ENCODE data around the gene TBC1D16. TPM values are rescaled to one million over a fixed set of nuclear protein-coding genes. Genes with fewer than 3 reads are reported as not detected.
"Not testable (repeated sequence)": the region's sequence is repeated elsewhere in the genome, so short reads cannot be mapped to it uniquely, and the experiment has no call there.

Gene TBC1D16
- total RNA-seq, 1 experiment from 2014 or later = 8.9 TPM

DNA sequence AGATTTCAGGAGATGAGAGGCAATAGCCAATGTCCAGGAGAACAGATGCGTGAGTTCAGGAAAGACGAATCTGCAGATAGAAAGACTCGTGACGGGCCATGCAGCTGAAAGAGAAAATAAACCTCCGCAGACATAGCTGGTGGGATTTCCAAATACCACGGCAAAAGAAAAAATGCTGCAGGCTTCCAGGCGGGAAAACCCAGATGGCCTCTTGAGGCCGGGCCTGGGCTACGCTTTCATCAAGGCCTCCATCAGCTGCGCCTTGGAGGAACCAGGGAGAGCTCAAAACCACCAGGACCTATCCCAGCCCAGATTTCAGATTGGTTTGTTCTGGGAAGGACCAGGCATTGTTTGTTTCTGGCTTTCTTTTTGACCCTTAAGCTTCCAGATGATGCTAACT, 17.4 kb upstream of the TBC1D16 start:
- no peak for DNase-seq (ENCODE audit: low read depth)

DNA sequence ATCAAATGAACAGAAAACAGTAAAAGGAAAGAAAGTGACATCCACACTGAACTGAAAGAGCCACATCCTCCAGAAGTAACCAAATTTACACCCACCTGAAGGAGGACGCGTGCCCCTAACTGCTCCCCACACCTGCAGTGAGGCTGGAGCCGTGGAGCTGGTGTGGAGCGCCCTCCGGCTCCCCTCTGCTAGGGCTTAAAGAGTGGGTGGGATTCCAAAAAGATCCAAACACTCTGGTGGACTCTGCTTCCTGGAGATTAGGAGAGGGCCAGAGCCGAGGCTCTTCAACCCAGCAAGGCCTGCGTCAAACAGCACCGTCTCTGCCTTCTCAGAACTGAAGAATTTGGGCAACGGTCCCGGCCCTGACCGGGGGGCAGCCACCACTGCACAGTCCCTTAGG, 16.0 kb upstream of the TBC1D16 start:
- DNase-seq (ENCODE audit: low read depth) = no peak

DNA sequence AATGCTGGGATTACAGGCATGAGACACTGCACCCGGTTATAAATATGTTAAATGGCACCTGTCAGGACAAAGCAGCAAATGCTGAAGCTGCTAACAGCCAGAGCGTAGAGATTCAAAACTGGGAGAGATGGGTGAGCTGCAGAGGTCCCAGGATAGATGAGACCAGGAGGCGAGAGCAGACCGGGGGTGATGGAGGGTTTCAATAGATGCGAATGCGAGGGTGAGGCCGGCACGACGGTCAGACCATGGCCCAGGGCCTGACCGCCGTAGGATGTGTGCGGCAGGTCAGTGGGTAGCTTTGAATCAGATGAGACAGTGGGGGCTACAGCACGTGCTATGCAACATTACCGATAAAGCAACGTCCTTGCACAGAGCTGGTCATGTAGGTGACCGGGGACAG, 15.0 kb upstream of the TBC1D16 start:
- no peak for DNase-seq (ENCODE audit: low read depth)

DNA sequence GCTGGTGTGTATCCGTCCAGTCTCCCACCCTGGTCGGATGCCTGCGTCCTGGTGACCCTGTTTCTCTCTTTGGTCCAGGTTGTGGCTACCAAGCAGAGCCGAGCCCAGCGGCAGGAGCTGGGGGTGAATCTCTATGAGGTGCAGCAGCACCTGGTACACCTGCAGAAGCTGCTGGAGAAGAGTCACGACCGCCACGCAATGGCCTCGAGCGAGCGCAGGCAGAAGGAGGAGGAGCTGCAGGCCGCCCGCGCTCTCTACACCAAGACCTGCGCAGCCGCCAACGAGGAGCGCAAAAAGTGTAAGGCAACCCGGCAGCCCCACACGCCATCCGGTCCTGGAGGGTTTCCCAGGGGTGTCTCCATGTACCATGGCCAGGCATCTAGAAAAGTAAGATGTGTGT, 14.3 kb upstream of the TBC1D16 start:
- no peak for DNase-seq (ENCODE audit: low read depth)

DNA sequence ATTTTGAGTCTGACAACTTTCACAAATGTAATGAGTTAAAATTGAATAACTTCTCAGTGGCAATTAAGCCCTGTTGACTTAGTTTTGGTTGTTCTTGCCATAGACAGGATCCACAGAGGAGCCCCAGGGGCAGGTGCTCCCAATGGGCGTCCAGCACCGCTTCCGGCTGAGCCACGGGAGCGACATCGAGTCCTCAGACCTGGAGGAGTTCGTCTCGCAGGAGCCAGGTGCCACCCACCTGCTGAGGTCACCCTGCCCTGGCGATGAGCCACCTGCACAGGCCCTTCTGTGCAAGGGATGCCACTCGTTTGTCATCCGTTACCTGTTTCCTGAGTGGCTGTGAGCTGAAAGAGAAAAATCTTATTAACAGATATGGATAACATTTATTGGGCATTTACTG, 11.5 kb upstream of the TBC1D16 start:
- no peak for DNase-seq (ENCODE audit: low read depth)

DNA sequence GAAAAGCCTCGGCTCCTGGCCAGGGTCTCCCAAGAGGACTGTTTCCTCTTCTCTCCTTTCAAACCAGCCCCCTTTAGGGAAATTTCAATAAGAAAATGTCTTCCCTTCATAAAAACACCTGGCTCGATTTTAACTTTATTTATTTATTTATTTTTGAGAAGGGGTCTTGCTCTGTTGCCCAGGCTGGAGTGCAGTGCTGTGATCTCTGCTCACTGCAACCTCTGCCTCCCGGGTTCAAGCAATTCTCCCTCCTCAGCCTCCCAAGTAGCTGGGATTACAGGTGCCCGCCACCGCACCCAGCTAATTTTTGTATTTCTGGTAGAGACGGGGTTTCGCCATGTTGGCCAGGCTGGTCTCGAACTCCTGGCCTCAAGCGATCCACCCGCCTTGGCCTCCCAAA, 11.0 kb upstream of the TBC1D16 start:
- not testable (repeated sequence) for DNase-seq (ENCODE audit: low read depth)

DNA sequence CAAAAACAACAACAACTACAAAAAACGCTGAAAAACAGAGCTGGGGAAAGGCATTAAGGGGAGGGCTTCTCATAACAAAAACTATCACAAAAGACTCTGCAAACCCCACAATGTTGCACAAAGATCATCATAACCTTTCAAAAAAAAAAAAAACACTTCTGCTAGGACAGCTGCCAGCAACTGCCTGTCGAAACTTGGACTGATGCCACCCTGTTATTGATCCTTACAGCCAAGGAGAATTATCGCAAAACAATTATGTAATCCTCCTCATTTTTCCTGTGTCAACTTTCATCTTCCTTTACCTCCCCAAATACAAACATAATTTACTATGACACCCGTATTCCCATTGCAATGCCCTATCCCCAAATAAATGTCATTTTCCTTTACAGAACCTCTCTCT, 10.0 kb upstream of the TBC1D16 start:
- no peak for DNase-seq (ENCODE audit: low read depth)

DNA sequence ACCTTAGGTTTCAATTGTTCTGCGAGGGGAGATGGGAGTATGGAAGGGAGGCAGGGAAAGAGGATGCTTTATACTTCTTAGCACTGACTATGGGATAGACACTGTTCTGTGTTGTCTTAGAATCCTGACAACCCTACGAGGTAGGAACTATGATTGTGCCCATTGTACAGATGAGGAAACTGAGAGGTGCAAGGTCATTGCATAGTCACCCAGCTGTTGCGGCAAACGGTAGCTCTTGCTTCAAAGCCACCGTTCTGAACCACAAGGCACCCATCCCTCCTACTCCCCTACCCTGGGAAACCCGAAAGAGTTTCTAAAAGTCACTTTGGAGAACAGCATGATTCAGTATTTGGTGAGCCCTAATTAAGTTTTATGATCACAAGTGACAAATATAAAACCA, 8.3 kb upstream of the TBC1D16 start:
- no peak for DNase-seq (ENCODE audit: low read depth)

DNA sequence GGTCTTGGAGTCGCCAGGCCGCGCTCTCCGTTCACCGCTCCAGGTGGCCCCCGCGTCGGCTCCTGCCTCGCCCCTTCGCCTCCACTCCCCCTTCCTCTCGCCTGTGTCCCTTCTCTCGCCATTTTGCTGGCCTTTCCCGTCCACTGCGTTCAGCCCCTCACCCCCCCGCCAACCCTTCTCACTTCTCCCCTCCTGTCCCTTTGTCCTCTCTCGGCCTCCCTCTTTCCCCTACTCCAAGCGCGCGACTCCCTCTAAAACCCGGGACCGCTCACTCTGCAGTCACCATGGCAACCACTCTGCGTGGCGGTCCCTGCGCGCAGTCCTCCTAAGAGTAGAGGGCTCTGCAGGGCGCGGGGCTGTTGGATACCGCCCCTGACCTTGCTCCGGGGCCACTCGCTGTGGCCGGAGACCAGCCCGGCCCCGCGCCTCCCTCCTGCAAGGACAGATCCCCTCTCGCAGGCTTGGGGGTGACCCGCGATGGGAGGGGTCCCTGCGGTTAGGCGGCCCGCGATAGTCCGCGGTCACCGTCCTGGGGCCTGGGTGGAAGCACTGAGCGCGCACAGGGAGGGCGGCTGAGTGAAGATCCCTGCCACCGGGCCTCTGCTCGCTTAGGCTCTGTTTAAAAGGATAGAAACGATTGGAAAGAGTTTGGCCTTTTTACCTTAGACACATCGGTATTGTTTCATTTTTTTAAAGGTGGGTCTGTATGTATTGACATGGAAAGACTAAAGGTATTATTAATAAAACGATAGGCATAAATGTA, 1.2 kb upstream of the TBC1D16 start:
- DNase-seq (ENCODE audit: low read depth) = peak; percentile 37

DNA sequence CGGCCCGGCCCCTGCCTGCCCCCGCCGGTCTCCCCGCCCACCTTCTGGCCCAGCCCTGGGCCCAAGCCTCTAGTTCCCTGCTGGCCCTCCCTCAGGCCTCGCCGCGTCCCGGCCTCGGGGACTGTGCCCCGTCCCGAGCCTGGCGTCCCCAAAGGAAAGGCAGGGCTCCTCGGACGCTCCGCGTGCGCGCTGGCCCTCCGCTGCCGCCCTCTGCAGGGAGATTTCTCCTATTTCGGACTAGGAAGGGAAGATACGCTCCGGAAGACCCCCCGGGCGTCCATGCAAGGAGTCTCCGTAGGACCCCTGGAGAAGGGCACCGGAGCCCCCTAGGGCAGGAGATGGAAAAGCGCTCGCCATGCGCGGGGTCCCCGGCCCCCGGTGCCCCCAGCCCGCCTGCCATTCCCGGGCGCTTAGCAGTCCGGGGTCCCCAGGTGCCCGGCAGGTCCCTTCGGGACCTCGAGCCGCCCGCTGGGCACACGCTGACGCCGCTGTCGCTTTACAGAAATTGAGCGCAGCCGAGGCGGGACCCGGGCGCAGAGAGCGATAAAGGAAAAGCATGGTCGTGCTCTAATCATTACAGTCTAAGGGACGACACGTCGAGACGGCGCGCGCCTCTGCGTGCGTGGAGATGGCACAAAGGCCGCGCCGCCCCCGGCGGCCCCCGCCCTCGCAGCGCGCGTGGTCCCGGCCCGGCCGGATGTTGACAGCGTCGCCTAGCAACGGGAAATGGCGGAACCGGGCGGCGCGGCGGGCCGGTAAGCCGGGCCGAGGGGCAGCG, 454 bp upstream of the TBC1D16 start, which contains the start of gene CCDC40:
Gene CCDC40 (plus strand): TSS at position 706 of the 778 bp plus-strand sequence. CDS start 21 bp downstream, at position 727.
- peak; percentile 78 for DNase-seq (ENCODE audit: low read depth)

DNA sequence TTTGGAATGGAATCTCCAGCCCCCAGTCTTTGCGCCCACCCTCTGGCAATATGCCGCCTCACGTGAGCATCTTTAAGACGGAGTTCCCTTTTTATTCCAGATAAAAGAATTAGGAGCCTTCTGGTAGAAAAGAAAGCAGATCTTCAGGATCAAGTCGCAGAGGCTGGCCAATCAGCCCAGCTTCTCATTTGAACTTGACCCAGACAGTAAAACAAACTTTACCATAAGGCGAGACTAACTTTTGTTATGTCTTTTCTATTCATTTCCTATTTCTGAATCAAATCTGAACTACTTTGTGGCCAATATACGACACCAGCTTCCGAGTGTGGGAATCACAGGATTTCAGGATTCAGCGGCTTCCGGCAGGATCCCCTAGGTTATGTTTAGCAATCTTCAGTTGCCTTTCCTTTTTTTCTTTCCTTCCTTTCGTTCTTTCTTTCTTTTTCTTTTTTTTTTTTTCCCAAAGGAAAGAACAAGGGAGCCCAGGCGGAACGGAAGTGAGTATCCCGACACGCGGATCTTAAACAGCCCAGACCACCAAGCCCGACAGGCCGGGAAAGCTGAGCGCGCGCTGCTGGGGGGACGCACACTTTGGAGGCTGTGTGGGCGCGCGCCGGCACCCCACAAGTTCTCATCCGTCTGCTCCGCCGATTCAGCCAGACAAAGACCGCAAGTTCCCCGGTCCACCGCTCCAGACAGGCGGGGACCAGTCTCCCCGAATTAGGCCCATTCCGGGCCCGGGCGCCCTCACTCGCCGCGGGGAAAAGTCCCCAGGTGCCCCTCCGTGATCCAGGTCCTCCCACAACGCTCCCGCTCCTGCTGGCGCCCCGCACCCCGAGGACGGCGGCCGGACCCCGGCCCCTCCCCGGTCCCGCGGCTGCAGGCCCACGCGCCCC, 633 bp downstream of the TBC1D16 start:
- peak; percentile 25 for DNase-seq (ENCODE audit: low read depth)

DNA sequence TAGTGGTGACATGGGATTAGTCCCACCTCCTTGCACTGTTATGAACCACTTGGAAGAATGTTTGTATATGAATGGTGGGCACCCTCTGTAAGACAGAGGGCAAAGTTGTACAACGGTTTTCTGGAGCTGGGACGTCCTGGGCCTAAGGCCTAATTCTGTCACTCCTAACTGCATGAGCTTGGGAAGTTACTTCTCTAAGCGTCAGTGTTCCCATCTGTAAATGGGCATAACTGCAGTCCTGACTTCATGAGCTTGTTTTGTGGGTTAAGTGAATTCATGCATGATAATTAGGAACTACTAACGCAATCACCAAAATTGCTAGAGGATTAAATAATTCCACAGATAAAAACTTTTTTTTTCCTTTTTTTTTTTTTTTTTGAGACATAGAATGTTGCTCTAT, 1.8 kb downstream of the TBC1D16 start:
- DNase-seq (ENCODE audit: low read depth) = no peak

DNA sequence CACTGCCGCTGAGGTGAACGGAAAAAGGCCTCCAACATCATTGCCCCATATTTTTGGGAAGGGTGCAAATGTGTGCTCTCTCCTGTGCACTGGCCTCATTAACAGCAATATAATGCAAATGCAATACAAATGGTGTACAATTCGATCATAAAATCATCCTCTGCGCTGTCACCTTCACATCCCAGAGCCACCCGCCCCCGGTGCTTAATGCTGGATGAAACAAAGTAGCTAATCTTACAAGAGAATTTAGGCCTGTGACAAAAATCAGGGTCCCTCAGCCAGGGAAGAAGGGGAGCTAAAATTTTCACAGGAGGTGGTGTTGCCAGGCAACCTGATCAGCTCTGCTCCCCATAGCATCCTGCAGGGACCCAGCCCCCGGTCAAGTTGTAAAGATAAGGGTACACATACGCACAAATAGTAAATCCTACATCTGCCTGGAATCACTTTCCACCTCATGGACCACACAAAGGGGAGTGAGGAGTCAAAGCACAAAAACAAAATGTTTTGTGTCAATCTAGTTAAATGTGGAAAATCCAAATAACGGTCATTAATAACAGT, 3.0 kb downstream of the TBC1D16 start:
- no peak for DNase-seq (ENCODE audit: low read depth)

DNA sequence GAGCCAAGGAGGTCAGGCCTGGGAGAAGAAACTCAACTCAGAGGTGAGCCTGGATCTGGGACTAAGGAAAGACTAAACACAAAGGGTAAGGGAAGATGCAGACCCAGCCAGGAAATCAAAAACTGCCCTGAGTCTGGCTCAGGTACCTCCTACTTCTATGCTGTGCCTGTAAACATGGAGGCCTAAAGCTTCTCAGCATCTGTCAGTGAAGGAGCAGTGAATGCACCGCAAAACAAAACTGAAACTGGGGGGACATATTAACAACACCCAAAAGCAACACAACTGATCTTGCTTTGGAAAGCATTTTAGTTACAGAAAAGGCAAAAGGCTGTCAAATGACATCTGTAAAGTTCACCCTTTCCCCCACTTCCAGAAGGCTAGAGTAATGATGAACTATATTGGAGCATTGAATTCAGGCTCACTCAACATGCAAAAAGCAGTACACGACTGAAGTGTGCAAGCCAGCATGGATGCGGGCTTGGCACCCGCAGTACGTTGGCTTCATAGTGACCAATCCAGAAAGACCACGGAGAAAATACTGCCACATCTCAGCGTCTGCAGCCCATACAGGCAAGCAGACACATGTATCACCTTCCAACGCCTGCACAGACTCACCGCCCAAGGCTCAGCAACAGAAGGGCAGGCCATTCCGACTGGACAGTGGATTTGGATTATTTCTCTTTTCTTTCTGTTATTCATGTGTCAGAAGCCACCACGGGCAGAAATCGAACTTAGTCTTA, 3.8 kb downstream of the TBC1D16 start:
- DNase-seq (ENCODE audit: low read depth) = no peak

DNA sequence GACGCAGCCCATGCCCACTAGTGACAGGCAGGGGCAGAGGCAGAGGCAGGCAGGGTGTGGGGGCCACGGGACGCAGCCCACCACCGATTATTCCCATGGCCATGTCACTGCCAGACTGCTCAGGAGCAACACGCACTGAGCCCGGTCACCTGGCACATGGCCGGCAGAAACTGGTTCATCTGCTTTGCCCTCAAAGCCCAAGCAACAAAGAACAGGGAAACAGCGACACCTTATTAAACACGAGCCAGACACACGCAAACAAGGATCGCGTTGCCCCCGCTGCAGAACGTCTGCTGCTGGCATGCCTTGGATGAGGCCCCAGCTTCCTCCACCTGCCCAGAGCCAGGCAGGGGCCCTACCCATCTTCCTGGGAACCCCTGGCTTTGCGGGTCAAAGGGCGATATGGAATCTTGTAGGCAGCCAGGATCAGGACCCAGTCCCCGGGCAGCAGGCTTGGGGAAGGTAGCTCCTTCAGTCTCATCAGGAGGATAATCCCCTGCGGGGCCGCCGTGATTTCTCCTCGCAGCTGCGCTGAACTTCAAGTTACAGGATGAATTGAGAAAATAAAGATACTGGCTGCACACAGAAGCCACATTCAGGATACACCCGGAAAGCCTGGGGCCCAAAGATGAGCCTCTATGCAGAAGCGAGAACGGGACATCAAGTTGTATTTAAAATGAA, 4.8 kb downstream of the TBC1D16 start:
- no peak for DNase-seq (ENCODE audit: low read depth)

DNA sequence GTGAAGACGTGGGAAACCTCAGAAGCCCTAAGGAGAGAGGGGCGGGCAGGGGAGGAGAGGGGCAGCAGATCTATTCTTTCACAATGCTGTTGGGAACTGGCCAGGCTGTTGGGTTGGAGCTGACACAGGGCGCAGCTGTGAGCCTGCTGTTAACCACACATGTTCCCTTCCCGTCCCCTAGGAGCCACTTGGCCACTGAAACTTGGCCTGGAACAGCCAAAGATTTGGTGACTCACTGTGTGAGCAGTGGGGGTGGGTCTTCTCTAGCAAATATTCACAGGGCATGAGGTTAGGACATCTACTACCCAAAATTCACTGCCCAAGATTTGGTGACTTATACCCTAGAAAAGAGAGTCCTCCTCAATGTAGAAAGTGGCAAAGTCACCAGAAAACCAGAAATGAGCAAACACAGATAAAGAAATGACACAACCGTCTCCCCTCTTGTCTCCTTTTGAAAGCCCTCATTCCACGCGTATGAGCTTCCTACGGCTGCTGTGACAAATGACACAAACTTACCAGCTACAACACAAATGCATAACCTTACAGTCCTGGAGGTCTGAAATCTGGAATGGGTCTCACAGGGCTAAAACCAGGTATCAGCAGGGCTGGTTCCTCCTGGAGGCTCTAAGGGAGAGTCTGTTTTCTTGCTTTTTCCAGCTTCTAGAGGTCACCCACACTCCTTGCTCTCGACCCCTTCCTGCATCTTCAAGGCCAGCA, 6.3 kb downstream of the TBC1D16 start:
- peak; percentile 81 for DNase-seq (ENCODE audit: low read depth)

DNA sequence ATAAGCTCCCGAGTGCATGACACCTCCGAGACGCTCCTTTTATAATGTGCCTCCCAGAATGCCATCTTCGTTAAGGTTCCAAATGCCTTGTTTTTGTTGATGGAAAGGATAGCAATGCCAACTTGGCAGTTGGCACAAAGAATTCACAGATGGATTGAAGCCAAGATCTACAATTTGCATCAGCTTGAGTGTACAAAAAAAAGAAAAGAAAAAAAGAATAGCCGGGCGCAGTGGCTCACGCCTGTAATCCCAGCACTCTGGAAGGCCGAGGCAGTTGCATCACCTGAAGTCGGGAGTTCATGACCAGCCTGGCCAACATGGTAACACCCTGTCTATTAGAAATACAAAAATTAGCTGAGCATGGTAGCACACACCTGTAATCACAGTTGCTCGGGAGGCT, 7.6 kb downstream of the TBC1D16 start:
- no peak for DNase-seq (ENCODE audit: low read depth)

DNA sequence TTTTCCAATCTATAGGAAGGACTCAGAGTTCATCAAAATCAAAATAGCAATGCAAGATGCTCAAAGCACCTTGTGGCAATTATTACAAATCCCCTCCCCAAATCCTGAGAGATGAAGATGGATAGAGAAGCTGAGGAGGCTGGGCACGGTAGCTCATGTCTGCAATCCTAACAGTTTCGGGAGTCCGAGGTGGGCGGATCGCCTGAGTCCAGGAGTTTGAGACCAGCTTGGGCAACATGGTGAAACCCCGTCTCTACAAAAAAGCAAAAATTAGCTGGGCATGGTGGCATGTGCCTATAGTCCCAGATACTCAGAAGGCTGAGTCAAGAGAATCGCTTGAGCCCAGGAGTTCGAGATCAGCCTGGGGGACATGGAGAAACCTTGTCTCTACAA, 8.6 kb downstream of the TBC1D16 start:
- DNase-seq (ENCODE audit: low read depth) = no peak

DNA sequence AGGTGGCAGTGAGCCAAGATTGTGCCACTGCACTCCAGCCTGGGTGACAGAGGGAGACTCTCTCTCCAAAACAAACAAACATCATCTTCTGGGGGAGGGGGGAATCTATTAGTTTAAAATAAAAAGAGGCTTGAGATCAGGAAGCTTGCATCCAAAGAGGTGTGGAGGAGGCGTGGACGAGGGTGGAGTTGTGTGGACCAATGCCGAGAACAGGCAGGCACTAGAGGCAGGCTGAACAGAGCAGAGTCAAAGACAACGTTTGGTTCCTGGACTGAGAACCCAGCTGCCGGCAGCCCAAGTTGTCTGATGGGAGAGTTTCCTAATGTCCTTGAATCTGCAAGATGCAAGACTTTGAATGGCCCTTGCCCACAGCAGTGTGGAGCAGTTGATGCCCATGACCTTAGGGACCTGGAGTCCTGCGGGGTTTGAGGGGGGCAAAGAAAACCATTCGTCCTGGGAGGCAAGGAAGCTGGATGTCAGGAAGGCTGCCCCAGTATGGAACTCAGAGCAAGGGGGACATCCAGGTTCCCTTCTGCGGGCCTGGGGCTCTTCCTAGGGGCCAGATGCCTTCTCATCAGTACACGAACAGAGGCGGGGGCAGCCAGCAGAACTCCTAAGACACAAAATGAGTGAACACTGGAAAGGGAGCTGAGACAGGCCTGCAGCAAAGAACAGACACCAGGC, 9.2 kb downstream of the TBC1D16 start:
- no peak for DNase-seq (ENCODE audit: low read depth)

Measured in RPMI7951 (cell line).